Measurements from ENCODE around the gene TIMM13.

TIMM13 gene

GRCh38 chr19:2431318-2432055 lies 4.1 kb upstream of the TIMM13 start:
- TF ChIP-seq CTCF (IDR thresholded peaks at IDR 0.05; ENCODE audit: control extremely low read depth, extremely low read depth, low read depth, missing control alignments), result no peak
- ChIA-PET POLR2A (interaction anchor here (0.7 kb wide), 1 partner anchor 8 kb away, joined by 6 read pairs; no protein-coding TSS in a partner anchor), CTCF (no interaction called here)
- DNase-seq (ENCODE audit: extremely low spot score), result no peak

- POLR2A ChIA-PET, result no interaction called here
- CTCF ChIA-PET, result interaction anchor here (1.0 to 1.2 kb wide), 2 partner anchors 12 to 16 kb away, joined by 3 read pairs; no protein-coding TSS in a partner anchor
- DNase-seq (ENCODE audit: extremely low spot score), result no peak
- TF ChIP-seq CTCF (IDR thresholded peaks at IDR 0.05; ENCODE audit: control extremely low read depth, extremely low read depth, low read depth, missing control alignments), result no peak
Measured at GRCh38 chr19:2429917-2430535, 2.6 kb upstream of the TIMM13 start.

- ChIA-PET POLR2A (interaction anchor here (1.3 kb wide), 1 partner anchor 48 kb away, joined by 3 read pairs; no protein-coding TSS in a partner anchor), CTCF (interaction anchor here (1.0 to 1.8 kb wide), 4 partner anchors 13 to 320 kb away, joined by 3 to 6 read pairs (median 3); no protein-coding TSS in a partner anchor)
- TF ChIP-seq CTCF (IDR thresholded peaks at IDR 0.05; ENCODE audit: control extremely low read depth, extremely low read depth, low read depth, missing control alignments), result no peak
- no peak for DNase-seq (ENCODE audit: extremely low spot score)
Measured at GRCh38 chr19:2428756-2429711, 1.6 kb upstream of the TIMM13 start.

- ChIA-PET CTCF (interaction anchor here (0.8 to 1.8 kb wide), 6 partner anchors 10 to 321 kb away, joined by 3 to 6 read pairs (median 4); partner anchors contain the start of gene LMNB2), POLR2A (interaction anchor here (1.1 to 1.3 kb wide), 5 partner anchors 13 to 50 kb away, joined by 3 to 12 read pairs (median 4); partner anchors contain the start of genes GADD45B and LMNB2)
- no peak for TF ChIP-seq CTCF (IDR thresholded peaks at IDR 0.05; ENCODE audit: control extremely low read depth, extremely low read depth, low read depth, missing control alignments)
- no peak for DNase-seq (ENCODE audit: extremely low spot score)
Measured at GRCh38 chr19:2428321-2428690, 920 bp upstream of the TIMM13 start.

- DNase-seq (ENCODE audit: extremely low spot score), result peak; percentile 81
- TF ChIP-seq CTCF (IDR thresholded peaks at IDR 0.05; ENCODE audit: control extremely low read depth, extremely low read depth, low read depth, missing control alignments), result no peak
- ChIA-PET POLR2A (interaction anchor here (0.6 to 1.2 kb wide), 6 partner anchors 15 to 263 kb away, joined by 3 to 12 read pairs (median 4); partner anchors contain the start of genes DOT1L, GADD45B and LMNB2), CTCF (interaction anchor here (1.1 to 1.8 kb wide), 5 partner anchors 11 to 210 kb away, joined by 3 to 6 read pairs (median 4); no protein-coding TSS in a partner anchor)
Measured at GRCh38 chr19:2426611-2427428, 566 bp downstream of the TIMM13 start.

Data from GM10248 (cell line).